ENCODE measurements around the gene CANX. TPM values are rescaled to one million over a fixed set of nuclear protein-coding genes. Genes with fewer than 3 reads are reported as not detected.
A peak's percentile ranks its signal among the peaks of the same experiment; 100 is the strongest.
"Not testable (repeated sequence)": the region's sequence is repeated elsewhere in the genome, so short reads cannot be mapped to it uniquely, and the experiment has no call there.

CANX gene
- total RNA-seq, 2 experiments from 2014 or later, result 431 to 444 TPM

DNA sequence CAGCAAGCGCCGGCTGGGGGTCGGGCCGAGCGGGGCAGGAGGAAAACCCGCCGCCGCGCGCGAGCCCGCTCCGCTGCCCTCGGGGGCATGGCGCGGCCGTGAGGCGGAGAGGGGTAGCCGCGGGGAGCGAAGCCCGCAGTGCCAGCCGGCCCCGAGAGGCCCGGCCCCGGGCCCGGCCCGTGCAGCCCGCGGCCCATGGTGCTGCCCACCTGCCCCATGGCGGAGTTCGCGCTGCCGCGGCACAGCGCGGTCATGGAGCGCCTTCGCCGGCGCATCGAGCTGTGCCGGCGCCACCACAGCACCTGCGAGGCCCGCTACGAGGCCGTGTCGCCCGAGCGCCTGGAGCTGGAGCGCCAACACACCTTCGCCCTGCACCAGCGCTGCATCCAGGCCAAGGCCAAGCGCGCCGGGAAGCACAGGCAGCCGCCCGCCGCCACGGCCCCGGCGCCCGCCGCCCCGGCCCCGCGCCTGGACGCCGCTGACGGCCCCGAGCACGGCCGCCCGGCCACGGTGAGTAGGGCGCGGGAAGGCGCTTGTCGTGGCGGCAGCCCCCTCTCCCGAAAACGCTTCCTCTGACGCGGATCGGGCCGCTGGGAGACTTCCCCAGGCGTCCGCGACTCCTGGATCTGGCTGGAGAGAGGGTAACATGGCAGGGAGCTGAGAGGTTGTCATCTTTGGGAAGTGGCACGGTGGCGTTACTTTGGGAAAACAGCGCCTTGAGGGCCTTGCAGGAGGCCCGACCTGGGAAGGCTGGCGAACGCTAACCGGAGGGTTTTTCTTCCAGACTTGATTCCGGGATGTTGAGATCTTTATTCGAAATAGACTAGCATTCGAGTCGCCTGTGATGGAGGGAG lies 34.4 kb downstream of the CANX start:
- peak; percentile 11 for ATAC-seq
- peaks cover 54% of the 10 kb centered on the region for H3K36me3 Mint-ChIP-seq (ENCODE audit: low read depth)
- DNase-seq, result peak; percentile 48
- ChIA-PET CTCF (interaction anchor here (0.9 to 4.9 kb wide), 4 partner anchors 8 to 109 kb away, joined by 3 to 25 read pairs (median 6); partner anchors contain the start of gene HNRNPH1), POLR2A (interaction anchor here (0.6 to 2.2 kb wide), 15 partner anchors 17 to 134 kb away, joined by 3 to 13 read pairs (median 3); partner anchors contain the start of genes CBY3, HNRNPH1 and LTC4S)
- intact Hi-C loops (cut with micrococcal nuclease), result loop anchor here (2.0 kb wide), 1 partner anchor 34 kb away; the partner anchor contains the start of gene CANX
- no peak for TF ChIP-seq CTCF (IDR thresholded peaks at IDR 0.05)
- H3K27me3 Mint-ChIP-seq, result no peaks in the 10 kb centered on the region
- peak overlapping the region; percentile 97 for H3K4me3 Mint-ChIP-seq
- H3K9me3 Mint-ChIP-seq, result no peaks in the 10 kb centered on the region
- peak overlapping the region; percentile 94 for H3K27ac Mint-ChIP-seq
- peaks cover 50% of the 10 kb centered on the region for H3K4me1 Mint-ChIP-seq (ENCODE audit: low read depth)

- POLR2A ChIA-PET, result interaction anchor here (1.0 to 2.2 kb wide), 5 partner anchors 23 to 110 kb away, joined by 3 to 13 read pairs (median 3); partner anchors contain the start of gene HNRNPH1
- CTCF ChIA-PET, result no interaction called here
Measured at GRCh38 chr5:179733772-179734126, 35.0 kb downstream of the CANX start.

GRCh38 chr5:179734536-179735164 lies 35.9 kb downstream of the CANX start:
- POLR2A ChIA-PET, result interaction anchor here (0.7 to 1.1 kb wide), 3 partner anchors 9 to 59 kb away, joined by 3 to 4 read pairs (median 3); no protein-coding TSS in a partner anchor
- CTCF ChIA-PET, result no interaction called here
- Mint-ChIP-seq H3K27me3 (no peaks in the 10 kb centered on the region), H3K36me3 (ENCODE audit: low read depth) (peaks cover 56% of the 10 kb centered on the region), H3K27ac (peak overlapping the region; percentile 54), H3K4me3 (peak overlapping the region; percentile 97), H3K4me1 (ENCODE audit: low read depth) (peaks cover 60% of the 10 kb centered on the region), H3K9me3 (no peaks in the 10 kb centered on the region)
- TF ChIP-seq CTCF (IDR thresholded peaks at IDR 0.05), result no peak
- intact Hi-C loops (cut with micrococcal nuclease), result no loop called here
- DNase-seq (no peak), ATAC-seq (no peak)

More at GRCh38 chr5:179733772-179734126, 35.0 kb downstream of the CANX start:
- Mint-ChIP-seq H3K27ac (peak overlapping the region; percentile 94), H3K9me3 (no peaks in the 10 kb centered on the region), H3K27me3 (no peaks in the 10 kb centered on the region), H3K4me3 (peak overlapping the region; percentile 97), H3K4me1 (ENCODE audit: low read depth) (peaks cover 56% of the 10 kb centered on the region), H3K36me3 (ENCODE audit: low read depth) (peaks cover 57% of the 10 kb centered on the region)
- ATAC-seq, result no peak
- no peak for DNase-seq
- no peak for TF ChIP-seq CTCF (IDR thresholded peaks at IDR 0.05)
- intact Hi-C loops (cut with micrococcal nuclease), result loop anchor here (2.0 kb wide), 1 partner anchor 35 kb away; the partner anchor contains the start of gene CANX

GRCh38 chr5:179738742-179739141 lies 40.0 kb downstream of the CANX start:
- TF ChIP-seq CTCF (IDR thresholded peaks at IDR 0.05), result no peak
- H3K9me3 Mint-ChIP-seq, result no peaks in the 10 kb centered on the region
- DNase-seq (no peak), ATAC-seq (no peak)
- peak overlapping the region; percentile 27 for H3K27ac Mint-ChIP-seq
- ChIA-PET POLR2A (interaction anchor here (0.8 kb wide), 1 partner anchor 36 kb away, joined by 3 read pairs; no protein-coding TSS in a partner anchor), CTCF (interaction anchor here (1.2 to 3.8 kb wide), 5 partner anchors 11 to 63 kb away, joined by 3 to 30 read pairs (median 4); no protein-coding TSS in a partner anchor)
- H3K27me3 Mint-ChIP-seq, result no peaks in the 10 kb centered on the region
- peaks cover 53% of the 10 kb centered on the region for H3K4me1 Mint-ChIP-seq (ENCODE audit: low read depth)
- H3K4me3 Mint-ChIP-seq, result no peak overlapping the region
- H3K36me3 Mint-ChIP-seq (ENCODE audit: low read depth), result peaks cover 45% of the 10 kb centered on the region
- intact Hi-C loops (cut with micrococcal nuclease), result no loop called here

DNA sequence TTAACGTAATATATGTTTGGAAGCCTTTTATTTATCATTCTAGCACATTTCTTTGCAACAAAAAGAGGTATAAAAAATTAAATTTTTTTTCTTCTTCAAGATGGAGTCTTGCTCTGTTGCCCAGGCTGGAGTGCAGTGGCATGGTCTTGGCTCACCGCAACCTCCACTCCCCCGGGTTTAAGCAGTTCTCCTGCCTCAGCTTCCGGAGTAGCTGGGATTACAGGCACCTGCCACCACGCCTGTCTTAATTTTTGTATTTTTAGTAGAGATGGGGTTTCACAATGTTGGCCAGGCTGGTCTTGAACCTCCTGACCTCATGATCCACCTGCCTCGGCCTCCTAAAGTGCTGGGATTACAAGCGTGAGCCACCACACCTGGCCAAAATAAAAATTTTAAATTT lies 45.3 kb downstream of the CANX start:
- ATAC-seq; intact Hi-C loops (cut with micrococcal nuclease); H3K27me3 Mint-ChIP-seq; DNase-seq; H3K27ac Mint-ChIP-seq; H3K9me3 Mint-ChIP-seq; H3K4me3 Mint-ChIP-seq: not testable (repeated sequence)
- Mint-ChIP-seq H3K36me3 (ENCODE audit: low read depth) (peaks cover 23% of the 10 kb centered on the region), H3K4me1 (ENCODE audit: low read depth) (peaks cover 25% of the 10 kb centered on the region)
- ChIA-PET POLR2A (interaction anchor here (1.0 kb wide), 1 partner anchor 9 kb away, joined by 3 read pairs; no protein-coding TSS in a partner anchor), CTCF (interaction anchor here (0.6 to 1.4 kb wide), 2 partner anchors 19 to 172 kb away, joined by 3 to 4 read pairs; no protein-coding TSS in a partner anchor)
